MCF 10A (cell line): ENCODE data around the gene TAB2. TPM values are rescaled to one million over a fixed set of nuclear protein-coding genes. Genes with fewer than 3 reads are reported as not detected.

Source experiments
- BruUV-seq: library from RNA; stranded (reverse); fragments of 400-500 nt; replicated peaks from 2 replicates; lab custom pipeline; 2021; lab: Mats Ljungman, UMichigan
- CTCF ChIA-PET: fragments of 300-600 bp; sonication (Branson Sonifier 250); formaldehyde crosslinking; extraction: SDS; loops from one replicate; lab custom pipeline; 2021; ENCODE audit warnings: antibody characterized with exemption, inconsistent platforms; lab: Yijun Ruan, JAX
- POLR2A ChIA-PET: fragments of 300-600, 350-650 bp; sonication (Branson Sonifier 250); formaldehyde crosslinking; extraction: SDS; loops from one replicate; lab custom pipeline; 2020; ENCODE audit warnings: antibody characterized with exemption, inconsistent platforms; lab: Yijun Ruan, JAX
- DNase-seq: peaks from one replicate; pipeline ENCODE4 v3.0.0-alpha.2; 2018; ENCODE audit not compliant: unreplicated experiment
- H3K27ac Mint-ChIP-seq: one replicate; pipeline ENCODE4 v1.8.0; 2022; ENCODE audit warnings: mild to moderate bottlenecking, low read depth, mixed read lengths; ENCODE audit not compliant: unreplicated experiment
- H3K27me3 Mint-ChIP-seq: one replicate; pipeline ENCODE4 v1.8.0; 2022; ENCODE audit warnings: mixed read lengths; ENCODE audit not compliant: insufficient read depth, unreplicated experiment
- H3K36me3 Mint-ChIP-seq: one replicate; pipeline ENCODE4 v1.8.0; 2022; ENCODE audit warnings: mild to moderate bottlenecking, moderate library complexity, mixed read lengths; ENCODE audit not compliant: insufficient read depth, unreplicated experiment
- H3K4me1 Mint-ChIP-seq: one replicate; pipeline ENCODE4 v1.8.0; 2022; ENCODE audit warnings: mixed read lengths; ENCODE audit not compliant: insufficient read depth, unreplicated experiment
- H3K4me3 Mint-ChIP-seq: one replicate; pipeline ENCODE4 v1.8.0; 2022; ENCODE audit warnings: mild to moderate bottlenecking, moderate library complexity, mixed read lengths; ENCODE audit not compliant: unreplicated experiment
- H3K9me3 Mint-ChIP-seq: one replicate; pipeline ENCODE4 v1.8.0; 2022; ENCODE audit warnings: mixed read lengths; ENCODE audit not compliant: unreplicated experiment
- CTCF ChIP-seq: fragments of 200-600 bp; IDR thresholded peaks from one replicate; pipeline ENCODE4 v1.8.0; 2022; ENCODE audit warnings: antibody characterized with exemption, mild to moderate bottlenecking; ENCODE audit not compliant: unreplicated experiment
- intact Hi-C: fragments of 100-400 bp; cut with micrococcal nuclease; formaldehyde crosslinking; loops from 2 replicates; pipeline ENCODE4 v1.14.1; 2022
- total RNA-seq: library from RNA; stranded (reverse); gene quantifications from 2 replicates; pipeline ENCODE4 v1.2.3, GENCODE V29; 2022

Gene TAB2
- total RNA-seq, 1 experiment from 2014 or later, result 76.4 TPM

GRCh38 chr6:149270616-149271015 lies 46.9 kb upstream of the TAB2 start:
- BruUV-seq, result no TSS peak
- CTCF ChIA-PET, result no interaction called here
- Mint-ChIP-seq H3K4me1 (no peaks in the 10 kb centered on the region), H3K27ac (no peak overlapping the region), H3K27me3 (peaks cover 14% of the 10 kb centered on the region), H3K4me3 (no peak overlapping the region), H3K9me3 (no peaks in the 10 kb centered on the region), H3K36me3 (no peaks in the 10 kb centered on the region)
- POLR2A ChIA-PET, result interaction anchor here (1.2 to 1.4 kb wide), 2 partner anchors 8 to 34 kb away, joined by 3 to 4 read pairs; no protein-coding TSS in a partner anchor
- intact Hi-C loops, result no loop called here
- no peak for TF ChIP-seq CTCF
- no peak for DNase-seq

- no peak overlapping the region for H3K27ac Mint-ChIP-seq
- H3K27me3 Mint-ChIP-seq, result peaks cover 8% of the 10 kb centered on the region
- intact Hi-C loops, result no loop called here
- TF ChIP-seq CTCF, result no peak
- DNase-seq, result peak; percentile 14
- BruUV-seq, result no TSS peak
- CTCF ChIA-PET, result interaction anchor here (0.7 kb wide), 1 partner anchor 12 kb away, joined by 3 read pairs; no protein-coding TSS in a partner anchor
- H3K36me3 Mint-ChIP-seq, result no peaks in the 10 kb centered on the region
- POLR2A ChIA-PET, result interaction anchor here (0.5 to 1.4 kb wide), 5 partner anchors 7 to 388 kb away, joined by 3 to 6 read pairs (median 3); no protein-coding TSS in a partner anchor
- no peaks in the 10 kb centered on the region for H3K4me1 Mint-ChIP-seq
- no peaks in the 10 kb centered on the region for H3K9me3 Mint-ChIP-seq
- H3K4me3 Mint-ChIP-seq, result no peak overlapping the region
Observed at GRCh38 chr6:149271348-149272340, 45.9 kb upstream of the TAB2 start.

- CTCF ChIA-PET, result no interaction called here
Observed at GRCh38 chr6:149273318-149273717, 44.2 kb upstream of the TAB2 start.

More at GRCh38 chr6:149273318-149273717, 44.2 kb upstream of the TAB2 start:
- POLR2A ChIA-PET, result no interaction called here
- Mint-ChIP-seq H3K27ac (no peak overlapping the region), H3K4me1 (no peaks in the 10 kb centered on the region), H3K9me3 (no peaks in the 10 kb centered on the region), H3K4me3 (no peak overlapping the region), H3K36me3 (no peaks in the 10 kb centered on the region), H3K27me3 (no peaks in the 10 kb centered on the region)
- no peak for TF ChIP-seq CTCF
- DNase-seq, result no peak
- no TSS peak for BruUV-seq
- intact Hi-C loops, result no loop called here
